MCF 10A (cell line): Measurements from ENCODE around the gene STAG3. TPM values are rescaled to one million over a fixed set of nuclear protein-coding genes. Genes with fewer than 3 reads are reported as not detected.
"Not testable (repeated sequence)": the region's sequence is repeated elsewhere in the genome, so short reads cannot be mapped to it uniquely, and the experiment has no call there.

Source experiments
- BruUV-seq: library from RNA; stranded (reverse); fragments of 400-500 nt; replicated peaks from 2 replicates; lab custom pipeline; 2021; lab: Mats Ljungman, UMichigan
- CTCF ChIA-PET: fragments of 300-600 bp; sonication (Branson Sonifier 250); formaldehyde crosslinking; extraction: SDS; loops from one replicate; lab custom pipeline; 2021; ENCODE audit warnings: antibody characterized with exemption, inconsistent platforms; lab: Yijun Ruan, JAX
- POLR2A ChIA-PET: fragments of 300-600, 350-650 bp; sonication (Branson Sonifier 250); formaldehyde crosslinking; extraction: SDS; loops from one replicate; lab custom pipeline; 2020; ENCODE audit warnings: antibody characterized with exemption, inconsistent platforms; lab: Yijun Ruan, JAX
- DNase-seq: peaks from one replicate; pipeline ENCODE4 v3.0.0-alpha.2; 2018; ENCODE audit not compliant: unreplicated experiment
- H3K27ac Mint-ChIP-seq: one replicate; pipeline ENCODE4 v1.8.0; 2022; ENCODE audit warnings: mild to moderate bottlenecking, low read depth, mixed read lengths; ENCODE audit not compliant: unreplicated experiment
- H3K27me3 Mint-ChIP-seq: one replicate; pipeline ENCODE4 v1.8.0; 2022; ENCODE audit warnings: mixed read lengths; ENCODE audit not compliant: insufficient read depth, unreplicated experiment
- H3K36me3 Mint-ChIP-seq: one replicate; pipeline ENCODE4 v1.8.0; 2022; ENCODE audit warnings: mild to moderate bottlenecking, moderate library complexity, mixed read lengths; ENCODE audit not compliant: insufficient read depth, unreplicated experiment
- H3K4me1 Mint-ChIP-seq: one replicate; pipeline ENCODE4 v1.8.0; 2022; ENCODE audit warnings: mixed read lengths; ENCODE audit not compliant: insufficient read depth, unreplicated experiment
- H3K4me3 Mint-ChIP-seq: one replicate; pipeline ENCODE4 v1.8.0; 2022; ENCODE audit warnings: mild to moderate bottlenecking, moderate library complexity, mixed read lengths; ENCODE audit not compliant: unreplicated experiment
- H3K9me3 Mint-ChIP-seq: one replicate; pipeline ENCODE4 v1.8.0; 2022; ENCODE audit warnings: mixed read lengths; ENCODE audit not compliant: unreplicated experiment
- intact Hi-C: fragments of 100-400 bp; cut with micrococcal nuclease; formaldehyde crosslinking; loops from 2 replicates; pipeline ENCODE4 v1.14.1; 2022
- total RNA-seq: library from RNA; stranded (reverse); gene quantifications from 2 replicates; pipeline ENCODE4 v1.2.3, GENCODE V29; 2022
- TF ChIP-seq, protein P1 (sequence below): fragments of 200-600 bp; IDR thresholded peaks from one replicate; pipeline ENCODE4 v1.8.0; 2022; ENCODE audit warnings: antibody characterized with exemption, mild to moderate bottlenecking; ENCODE audit not compliant: unreplicated experiment

Gene STAG3
- total RNA-seq, 1 experiment from 2014 or later: 1.5 TPM

- TF ChIP-seq, protein P1, sequence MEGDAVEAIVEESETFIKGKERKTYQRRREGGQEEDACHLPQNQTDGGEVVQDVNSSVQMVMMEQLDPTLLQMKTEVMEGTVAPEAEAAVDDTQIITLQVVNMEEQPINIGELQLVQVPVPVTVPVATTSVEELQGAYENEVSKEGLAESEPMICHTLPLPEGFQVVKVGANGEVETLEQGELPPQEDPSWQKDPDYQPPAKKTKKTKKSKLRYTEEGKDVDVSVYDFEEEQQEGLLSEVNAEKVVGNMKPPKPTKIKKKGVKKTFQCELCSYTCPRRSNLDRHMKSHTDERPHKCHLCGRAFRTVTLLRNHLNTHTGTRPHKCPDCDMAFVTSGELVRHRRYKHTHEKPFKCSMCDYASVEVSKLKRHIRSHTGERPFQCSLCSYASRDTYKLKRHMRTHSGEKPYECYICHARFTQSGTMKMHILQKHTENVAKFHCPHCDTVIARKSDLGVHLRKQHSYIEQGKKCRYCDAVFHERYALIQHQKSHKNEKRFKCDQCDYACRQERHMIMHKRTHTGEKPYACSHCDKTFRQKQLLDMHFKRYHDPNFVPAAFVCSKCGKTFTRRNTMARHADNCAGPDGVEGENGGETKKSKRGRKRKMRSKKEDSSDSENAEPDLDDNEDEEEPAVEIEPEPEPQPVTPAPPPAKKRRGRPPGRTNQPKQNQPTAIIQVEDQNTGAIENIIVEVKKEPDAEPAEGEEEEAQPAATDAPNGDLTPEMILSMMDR: no peak
- POLR2A ChIA-PET: no interaction called here
- Mint-ChIP-seq H3K4me1 (peaks cover 6% of the 10 kb centered on the region), H3K27me3 (peaks cover 12% of the 10 kb centered on the region), H3K9me3 (no peaks in the 10 kb centered on the region), H3K4me3 (no peak overlapping the region), H3K27ac (no peak overlapping the region), H3K36me3 (no peaks in the 10 kb centered on the region)
- intact Hi-C loops: loop anchor here (2.0 kb wide), 1 partner anchor 83 kb away; no protein-coding TSS in a partner anchor
- no TSS peak for BruUV-seq
- no peak for DNase-seq
- CTCF ChIA-PET: interaction anchor here (0.6 to 6.4 kb wide), 5 partner anchors 18 to 106 kb away, joined by 3 to 93 read pairs (median 3); partner anchors contain the start of gene LAMTOR4
Measured at GRCh38 chr7:100215895-100216294, 38.2 kb downstream of the STAG3 start.

DNA sequence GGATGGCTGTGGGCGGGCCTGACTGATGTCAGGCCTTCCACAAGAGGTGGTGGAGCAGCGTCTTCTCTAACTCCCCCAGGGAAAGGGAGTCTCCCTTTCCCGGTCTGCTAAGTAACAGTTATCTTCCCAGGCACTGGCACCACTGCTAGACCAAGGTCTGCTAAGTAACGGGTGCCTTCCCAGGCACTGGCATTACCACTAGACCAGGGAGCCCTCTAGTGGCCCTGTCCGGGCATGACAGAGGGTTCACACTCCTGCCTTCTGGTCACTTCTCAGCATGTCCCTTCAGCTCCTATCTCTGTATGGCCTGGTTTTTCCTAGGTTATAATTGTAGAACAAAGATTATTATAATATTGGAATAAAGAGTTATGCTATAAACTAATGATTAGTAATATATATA, 40.2 kb downstream of the STAG3 start:
- not testable (repeated sequence) for H3K4me1 Mint-ChIP-seq, H3K9me3 Mint-ChIP-seq, DNase-seq, H3K27ac Mint-ChIP-seq, H3K36me3 Mint-ChIP-seq, BruUV-seq, H3K4me3 Mint-ChIP-seq, H3K27me3 Mint-ChIP-seq
- POLR2A ChIA-PET: interaction anchor here (1.2 kb wide), 1 partner anchor 28 kb away, joined by 3 read pairs; no protein-coding TSS in a partner anchor
- TF ChIP-seq, protein P1: peak; percentile 42
- CTCF ChIA-PET: interaction anchor here (0.6 to 6.4 kb wide), 15 partner anchors 8 to 142 kb away, joined by 3 to 93 read pairs (median 3); partner anchors contain the start of gene GAL3ST4
- intact Hi-C loops: loop anchor here (2.0 kb wide), 1 partner anchor 85 kb away; no protein-coding TSS in a partner anchor

- TF ChIP-seq, protein P1: no peak
- ChIA-PET POLR2A (no interaction called here), CTCF (interaction anchor here (0.6 to 1.0 kb wide), 2 partner anchors 85 to 87 kb away, joined by 4 read pairs; no protein-coding TSS in a partner anchor)
- no peak for DNase-seq
- H3K27ac Mint-ChIP-seq: peak overlapping the region; percentile 49
- H3K9me3 Mint-ChIP-seq: no peaks in the 10 kb centered on the region
- H3K4me3 Mint-ChIP-seq: no peak overlapping the region
- H3K4me1 Mint-ChIP-seq: peaks cover 6% of the 10 kb centered on the region
- no TSS peak for BruUV-seq
- H3K27me3 Mint-ChIP-seq: no peaks in the 10 kb centered on the region
- H3K36me3 Mint-ChIP-seq: peaks cover 7% of the 10 kb centered on the region
- intact Hi-C loops: no loop called here
Measured at GRCh38 chr7:100219271-100219737, 41.6 kb downstream of the STAG3 start.

GRCh38 chr7:100219801-100220585, 42.3 kb downstream of the STAG3 start, which contains the start of gene PVRIG:
Gene PVRIG, plus strand, starts transcription at chr7:100219949. Its CDS starts 22 bp downstream, at chr7:100219971.
- CTCF ChIA-PET: interaction anchor here (0.6 to 1.0 kb wide), 2 partner anchors 86 to 88 kb away, joined by 4 read pairs; no protein-coding TSS in a partner anchor
- intact Hi-C loops, H3K4me3 Mint-ChIP-seq, H3K36me3 Mint-ChIP-seq, POLR2A ChIA-PET, BruUV-seq, DNase-seq, H3K4me1 Mint-ChIP-seq, H3K9me3 Mint-ChIP-seq, H3K27me3 Mint-ChIP-seq: not testable (repeated sequence)
- peak within 1 kb of the TSS; percentile 49 for H3K27ac Mint-ChIP-seq
